Caco-2 (cell line): ENCODE results near the gene SMCO3. TPM values are rescaled to one million over a fixed set of nuclear protein-coding genes. Genes with fewer than 3 reads are reported as not detected.

Source experiments
- BruUV-seq: library from RNA; stranded (reverse); fragments of 400-500 nt; replicated peaks from 2 replicates; lab custom pipeline; 2021; lab: Mats Ljungman, UMichigan
- CTCF ChIA-PET: fragments of 300-600 bp; sonication (Branson Sonifier 250); formaldehyde crosslinking; loops from one replicate; lab custom pipeline; 2022; ENCODE audit warnings: antibody characterized with exemption; lab: Charles Lee
- POLR2A ChIA-PET: fragments of 300-600 bp; sonication (Branson Sonifier 250); formaldehyde crosslinking; loops from one replicate; lab custom pipeline; 2022; ENCODE audit warnings: antibody characterized with exemption; lab: Charles Lee
- DNase-seq, 2 experiments: peaks; one replicate each; pipeline versions ENCODE4 v3.0.0 to v3.0.0-alpha.2; 2020 to 2022
- H3K27me3 ChIP-seq: replicated peaks from 2 replicates; pipeline ENCODE4 v1.6.0; 2011; ENCODE audit warnings: low read length; ENCODE audit not compliant: control insufficient read depth, insufficient read depth
- H3K36me3 ChIP-seq: 2 replicates; pipeline ENCODE4 v1.5.1; 2011; ENCODE audit warnings: low read length; ENCODE audit not compliant: control insufficient read depth, insufficient read depth
- H3K4me1 ChIP-seq: fragments of 250-450 bp; sonication (Bioruptor Pico); 2 replicates; pipeline ENCODE4 v1.5.1; 2020; ENCODE audit warnings: mild to moderate bottlenecking
- H3K4me3 ChIP-seq: 2 replicates; pipeline ENCODE4 v1.5.1; 2011; ENCODE audit warnings: low read depth, mild to moderate bottlenecking, control low read depth, low read length
- H3K9me3 ChIP-seq: fragments of 250-450 bp; sonication (Bioruptor Pico); 2 replicates; pipeline ENCODE4 v1.5.1; 2020; ENCODE audit warnings: mild to moderate bottlenecking, moderate library complexity
- H3K27ac Mint-ChIP-seq: one replicate; pipeline ENCODE4 v1.8.0; 2022; ENCODE audit warnings: mixed read lengths; ENCODE audit not compliant: unreplicated experiment
- H3K27me3 Mint-ChIP-seq: one replicate; pipeline ENCODE4 v1.8.0; 2022; ENCODE audit warnings: mixed read lengths; ENCODE audit not compliant: insufficient read depth, unreplicated experiment
- H3K36me3 Mint-ChIP-seq: one replicate; pipeline ENCODE4 v1.8.0; 2022; ENCODE audit warnings: mild to moderate bottlenecking, mixed read lengths; ENCODE audit not compliant: insufficient read depth, unreplicated experiment
- H3K4me1 Mint-ChIP-seq: one replicate; pipeline ENCODE4 v1.8.0; 2022; ENCODE audit warnings: low read depth, mixed read lengths; ENCODE audit not compliant: unreplicated experiment
- H3K4me3 Mint-ChIP-seq: one replicate; pipeline ENCODE4 v1.8.0; 2022; ENCODE audit warnings: mild to moderate bottlenecking, moderate library complexity, mixed read lengths; ENCODE audit not compliant: unreplicated experiment
- H3K9me3 Mint-ChIP-seq: one replicate; pipeline ENCODE4 v1.8.0; 2022; ENCODE audit warnings: mixed read lengths; ENCODE audit not compliant: unreplicated experiment
- intact Hi-C: fragments of 100-400 bp; cut with micrococcal nuclease; formaldehyde crosslinking; loops from one replicate; pipeline ENCODE4 v1.10.0; 2022; ENCODE audit not compliant: unreplicated experiment
- total RNA-seq: library from RNA; stranded (reverse); gene quantifications from 2 replicates; pipeline ENCODE4 v1.2.3, GENCODE V29; 2022
- TF ChIP-seq, protein P1 (sequence below), 2 experiments: fragments of 200-600 bp in 1 of 2; IDR thresholded peaks; 1 replicate in 1 of 2; 2 replicates in 1 of 2; pipeline versions ENCODE4 v1.5.1 to v1.8.0; 2011 to 2022; ENCODE audit warnings: antibody characterized with exemption in 1 of 2, control low read depth in 1 of 2, inconsistent platforms in 1 of 2, low read depth in 1 of 2, low read length in 1 of 2, mild to moderate bottlenecking in 1 of 2, moderate library complexity in 1 of 2; ENCODE audit not compliant: insufficient read depth in 1 of 2, severe bottlenecking in 1 of 2, unreplicated experiment in 1 of 2

The SMCO3 gene
- total RNA-seq, 1 experiment from 2014 or later = not detected

DNA sequence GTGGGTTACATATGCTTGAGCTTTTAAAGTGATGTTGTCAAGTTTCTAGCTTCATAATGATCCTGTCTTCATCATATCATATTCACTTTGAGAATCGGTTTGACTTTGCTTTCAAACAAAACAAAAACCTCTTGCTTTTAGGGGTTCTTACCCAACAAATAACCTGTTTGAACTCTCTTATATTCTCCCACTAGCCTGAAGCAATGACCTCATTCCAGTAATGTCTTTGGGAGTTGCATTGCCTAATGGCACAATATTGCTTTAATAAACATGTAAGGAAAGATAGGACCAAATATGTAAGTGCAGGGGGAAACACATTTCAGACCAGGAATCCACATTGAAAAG is 38.4 kb downstream of the SMCO3 start:
- peak overlapping the region; percentile 97 for H3K27ac Mint-ChIP-seq
- CTCF ChIA-PET = interaction anchor here (1.2 to 1.4 kb wide), 2 partner anchors 35 to 261 kb away, joined by 3 to 4 read pairs; no protein-coding TSS in a partner anchor
- H3K4me1 ChIP-seq = peaks cover 30% of the 10 kb centered on the region
- H3K27me3 ChIP-seq = no peaks in the 10 kb centered on the region
- H3K4me1 Mint-ChIP-seq = peaks cover 46% of the 10 kb centered on the region
- BruUV-seq = no TSS peak
- H3K36me3 Mint-ChIP-seq = peaks cover 46% of the 10 kb centered on the region
- POLR2A ChIA-PET = interaction anchor here (1.7 to 2.8 kb wide), 2 partner anchors 24 to 27 kb away, joined by 8 to 24 read pairs; partner anchors contain the start of genes C12orf60 and WBP11
- H3K4me3 ChIP-seq = peak overlapping the region; percentile 67
- intact Hi-C loops = loop anchor here (2.0 to 5.0 kb wide), 2 partner anchors 67 to 263 kb away; partner anchors contain the start of gene ART4
- peaks cover 3% of the 10 kb centered on the region for H3K9me3 ChIP-seq
- no peaks in the 10 kb centered on the region for H3K27me3 Mint-ChIP-seq
- peak overlapping the region; percentile 93 for H3K4me3 Mint-ChIP-seq
- no peaks in the 10 kb centered on the region for H3K36me3 ChIP-seq
- no peaks in the 10 kb centered on the region for H3K9me3 Mint-ChIP-seq
- no peak for DNase-seq
- TF ChIP-seq, protein P1, sequence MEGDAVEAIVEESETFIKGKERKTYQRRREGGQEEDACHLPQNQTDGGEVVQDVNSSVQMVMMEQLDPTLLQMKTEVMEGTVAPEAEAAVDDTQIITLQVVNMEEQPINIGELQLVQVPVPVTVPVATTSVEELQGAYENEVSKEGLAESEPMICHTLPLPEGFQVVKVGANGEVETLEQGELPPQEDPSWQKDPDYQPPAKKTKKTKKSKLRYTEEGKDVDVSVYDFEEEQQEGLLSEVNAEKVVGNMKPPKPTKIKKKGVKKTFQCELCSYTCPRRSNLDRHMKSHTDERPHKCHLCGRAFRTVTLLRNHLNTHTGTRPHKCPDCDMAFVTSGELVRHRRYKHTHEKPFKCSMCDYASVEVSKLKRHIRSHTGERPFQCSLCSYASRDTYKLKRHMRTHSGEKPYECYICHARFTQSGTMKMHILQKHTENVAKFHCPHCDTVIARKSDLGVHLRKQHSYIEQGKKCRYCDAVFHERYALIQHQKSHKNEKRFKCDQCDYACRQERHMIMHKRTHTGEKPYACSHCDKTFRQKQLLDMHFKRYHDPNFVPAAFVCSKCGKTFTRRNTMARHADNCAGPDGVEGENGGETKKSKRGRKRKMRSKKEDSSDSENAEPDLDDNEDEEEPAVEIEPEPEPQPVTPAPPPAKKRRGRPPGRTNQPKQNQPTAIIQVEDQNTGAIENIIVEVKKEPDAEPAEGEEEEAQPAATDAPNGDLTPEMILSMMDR (IDR thresholded peaks at IDR 0.05; ENCODE audit: insufficient read depth in 1 of 2, low read depth in 1 of 2, low read length in 1 of 2, severe bottlenecking in 1 of 2, unreplicated experiment in 1 of 2) = no peak

DNA sequence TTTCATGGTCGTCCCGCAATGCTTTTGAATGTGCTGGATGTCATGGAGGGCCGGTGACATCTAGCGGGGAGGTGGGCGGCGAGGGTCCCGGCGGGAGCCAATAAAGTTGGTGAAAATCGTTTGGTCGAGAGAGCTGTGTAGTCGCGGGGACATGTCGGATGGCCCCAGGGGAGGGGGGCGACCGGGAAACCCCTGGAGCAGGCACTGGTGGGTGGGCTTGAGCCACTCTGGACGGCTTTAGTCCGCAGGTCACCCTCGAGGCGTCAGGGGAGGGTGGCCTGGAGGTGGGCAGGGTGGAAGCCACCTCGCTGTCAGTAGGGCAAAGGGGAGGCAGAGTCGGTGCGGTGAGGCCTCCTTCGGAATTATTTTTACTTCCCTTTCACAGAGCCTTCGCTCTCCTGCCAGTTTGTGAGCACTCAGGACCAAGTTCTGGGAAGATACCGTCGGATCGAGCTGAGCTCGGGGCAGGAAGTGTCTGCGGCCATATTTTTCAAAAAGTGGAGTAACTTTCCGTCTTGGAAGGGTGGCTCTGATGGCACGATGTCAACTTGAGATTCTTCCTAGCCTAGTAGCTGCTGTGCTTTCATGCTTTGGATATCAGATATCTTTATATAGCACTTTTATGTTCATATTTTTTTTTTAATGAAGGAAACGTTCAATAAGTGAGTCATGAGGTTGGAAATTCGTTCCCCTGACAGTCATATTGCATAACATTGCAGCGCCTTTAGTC is 38.9 kb downstream of the SMCO3 start:
- H3K27ac Mint-ChIP-seq = peak overlapping the region; percentile 97
- H3K4me3 ChIP-seq = peak overlapping the region; percentile 67
- no peaks in the 10 kb centered on the region for H3K9me3 Mint-ChIP-seq
- peaks cover 52% of the 10 kb centered on the region for H3K36me3 Mint-ChIP-seq
- peak; percentile 59 to 61 for DNase-seq
- peaks cover 3% of the 10 kb centered on the region for H3K9me3 ChIP-seq
- peaks cover 46% of the 10 kb centered on the region for H3K4me1 Mint-ChIP-seq
- CTCF ChIA-PET = interaction anchor here (1.2 kb wide), 1 partner anchor 35 kb away, joined by 4 read pairs; no protein-coding TSS in a partner anchor
- peak overlapping the region; percentile 93 for H3K4me3 Mint-ChIP-seq
- intact Hi-C loops = loop anchor here (2.0 to 5.0 kb wide), 2 partner anchors 68 to 263 kb away; partner anchors contain the start of gene ART4
- TF ChIP-seq, protein P1 (IDR thresholded peaks at IDR 0.05; ENCODE audit: insufficient read depth in 1 of 2, low read depth in 1 of 2, low read length in 1 of 2, severe bottlenecking in 1 of 2, unreplicated experiment in 1 of 2) = no peak
- no peaks in the 10 kb centered on the region for H3K27me3 Mint-ChIP-seq
- no peaks in the 10 kb centered on the region for H3K27me3 ChIP-seq
- H3K4me1 ChIP-seq = peaks cover 30% of the 10 kb centered on the region
- BruUV-seq = no TSS peak
- POLR2A ChIA-PET = interaction anchor here (1.7 to 2.8 kb wide), 2 partner anchors 25 to 28 kb away, joined by 8 to 24 read pairs; partner anchors contain the start of genes C12orf60 and WBP11
- H3K36me3 ChIP-seq = no peaks in the 10 kb centered on the region

DNA sequence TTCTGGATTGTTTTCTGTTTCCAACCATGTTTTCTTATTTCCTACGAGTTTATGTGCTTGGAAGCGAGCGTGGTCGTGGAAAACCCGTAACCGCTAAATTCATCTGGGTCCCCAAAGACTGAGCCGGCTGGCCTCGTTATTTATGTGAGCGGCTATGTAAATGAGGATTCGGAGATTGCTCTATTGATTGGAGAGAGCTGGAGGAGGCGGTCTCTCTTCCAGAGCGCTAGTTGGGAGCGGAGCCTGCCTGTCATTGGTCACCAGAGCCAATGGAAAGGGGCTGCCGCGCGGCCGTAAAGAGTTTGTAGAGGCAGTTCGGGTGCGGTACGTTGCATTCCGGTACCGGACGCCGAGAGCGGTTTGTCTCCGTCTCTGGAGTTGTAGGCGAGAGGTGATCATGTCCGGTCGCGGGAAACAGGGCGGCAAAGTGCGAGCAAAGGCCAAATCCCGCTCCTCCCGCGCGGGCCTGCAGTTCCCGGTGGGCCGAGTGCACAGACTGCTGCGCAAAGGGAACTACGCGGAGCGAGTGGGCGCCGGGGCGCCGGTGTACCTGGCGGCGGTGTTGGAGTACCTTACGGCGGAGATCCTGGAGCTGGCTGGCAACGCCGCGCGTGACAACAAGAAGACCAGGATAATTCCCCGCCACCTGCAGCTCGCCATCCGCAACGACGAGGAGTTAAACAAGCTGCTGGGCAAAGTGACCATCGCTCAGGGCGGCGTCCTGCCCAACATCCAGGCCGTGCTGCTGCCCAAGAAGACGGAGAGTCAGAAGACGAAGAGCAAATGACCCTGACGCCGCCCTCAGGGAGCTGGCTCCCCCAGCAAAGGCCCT is 39.7 kb downstream of the SMCO3 start:
- Histone ChIP-seq H3K4me3 (peak overlapping the region; percentile 67), H3K9me3 (peaks cover 3% of the 10 kb centered on the region), H3K27me3 (no peaks in the 10 kb centered on the region), H3K4me1 (peaks cover 34% of the 10 kb centered on the region), H3K36me3 (no peaks in the 10 kb centered on the region)
- CTCF ChIA-PET = interaction anchor here (0.6 kb wide), 1 partner anchor 318 kb away, joined by 3 read pairs; no protein-coding TSS in a partner anchor
- peaks cover 46% of the 10 kb centered on the region for H3K4me1 Mint-ChIP-seq
- intact Hi-C loops = loop anchor here (2.0 kb wide), 1 partner anchor 69 kb away; the partner anchor contains the start of gene ART4
- H3K36me3 Mint-ChIP-seq = peaks cover 59% of the 10 kb centered on the region
- peak overlapping the region; percentile 93 for H3K4me3 Mint-ChIP-seq
- POLR2A ChIA-PET = interaction anchor here (1.7 to 2.8 kb wide), 2 partner anchors 26 to 29 kb away, joined by 8 to 24 read pairs; partner anchors contain the start of genes C12orf60 and WBP11
- DNase-seq = peak; percentile 96 to 98
- no peaks in the 10 kb centered on the region for H3K27me3 Mint-ChIP-seq
- BruUV-seq = TSS peak; percentile 78
- TF ChIP-seq, protein P1 (IDR thresholded peaks at IDR 0.05; ENCODE audit: insufficient read depth in 1 of 2, low read depth in 1 of 2, low read length in 1 of 2, severe bottlenecking in 1 of 2, unreplicated experiment in 1 of 2) = no peak
- H3K27ac Mint-ChIP-seq = peak overlapping the region; percentile 97
- no peaks in the 10 kb centered on the region for H3K9me3 Mint-ChIP-seq
